Stomach (tissue), 9 donors: ENCODE data around the gene RUBCN. TPM values are rescaled to one million over a fixed set of nuclear protein-coding genes. Genes with fewer than 3 reads are reported as not detected.
"Not testable (repeated sequence)": the region's sequence is repeated elsewhere in the genome, so short reads cannot be mapped to it uniquely, and the experiment has no call there.

Source experiments
- DNase-seq, 2 donors: peaks; one replicate each; pipeline versions ENCODE4 v3.0.0 to v3.0.0-alpha.2; 2013 to 2019
- H3K27ac ChIP-seq, 5 donors: fragments of 200-600 bp in 4 of 5; sonication (generic) in 4 of 5; one replicate each; pipeline ENCODE4 v1.5.1; 2013 to 2019; ENCODE audit warnings: mild to moderate bottlenecking in 1 of 5, moderate library complexity in 1 of 5
- H3K27me3 ChIP-seq, 3 donors: fragments of 200-600 bp; sonication (generic); one replicate each; pipeline ENCODE4 v1.5.1; 2017 to 2019; ENCODE audit warnings: mixed run types in 1 of 3
- H3K36me3 ChIP-seq, 4 donors: fragments of 200-600 bp; sonication (generic); 1 replicate in 3 of 4; 2 replicates in 1 of 4; pipeline ENCODE4 v1.5.1; 2016 to 2019
- H3K4me1 ChIP-seq, 4 donors: fragments of 200-600 bp; sonication (generic); one replicate each; pipeline ENCODE4 v1.5.1; 2016 to 2019
- H3K4me3 ChIP-seq, 4 donors: fragments of 200-600 bp; sonication (generic) in 3 of 4; one replicate each; pipeline ENCODE4 v1.5.1; 2016 to 2019; ENCODE audit warnings: mild to moderate bottlenecking in 1 of 4
- H3K9me3 ChIP-seq, 4 donors: fragments of 200-600 bp; sonication (generic); one replicate each; pipeline ENCODE4 v1.5.1; 2016 to 2019
- EP300 ChIP-seq: sonication (generic); formaldehyde crosslinking; IDR thresholded peaks from one replicate; pipeline ENCODE4 v1.6.1; 2017; ENCODE audit warnings: antibody characterized with exemption
- POLR2A ChIP-seq, 4 donors: fragments of 450-650 bp; IDR thresholded peaks; one replicate each; pipeline ENCODE4 v1.6.1; 2016; ENCODE audit warnings: antibody characterized with exemption in 4 of 4, control low read depth in 2 of 4, mild to moderate bottlenecking in 1 of 4, moderate library complexity in 1 of 4
- POLR2AphosphoS5 ChIP-seq, 3 donors: sonication (generic); formaldehyde crosslinking; IDR thresholded peaks; one replicate each; pipeline ENCODE4 v1.6.1; 2016; ENCODE audit warnings: antibody characterized with exemption in 3 of 3
- WGBS, 5 donors: extraction: QIAGEN DNeasy Blood & Tissue Kit in 3 of 5; methylation state at CpG; one replicate each; pipeline versions ENCODE4 v1.1.5 to v1.1.7; 2013 to 2018; 5-methylcytosine and 5-hydroxymethylcytosine counted together
- intact Hi-C: fragments of 100-400 bp; cut with DNase I; formaldehyde crosslinking; loops from one replicate; pipeline ENCODE4 v1.15.1; 2023; ENCODE audit warnings: low total_unique reads
- polyA plus RNA-seq, 3 donors: library from polyadenylated mRNA; stranded (reverse); fragments of 200-250 nt; gene quantifications; one replicate each; pipeline ENCODE4 v1.2.3, GENCODE V29; 2013
- total RNA-seq, 5 donors: library from RNA; depleted of rRNA; stranded (reverse); fragments of >200 nt; gene quantifications; one replicate each; pipeline versions ENCODE4 v1.1.0 to v1.2.3, GENCODE V29; 2014 to 2016
- TF ChIP-seq, protein P1 (sequence below), 7 experiments: fragments of 450-650 bp in 4 of 7; fragments of 200-600 bp in 3 of 7; sonication (generic) in 3 of 7; IDR thresholded peaks; one replicate each; pipeline ENCODE4 v1.5.1; 2016 to 2019; ENCODE audit warnings: antibody characterized with exemption in 7 of 7, control low read depth in 2 of 7, mild to moderate bottlenecking in 1 of 7
- donor health status: healthy with polysubstance abuse.
- donor health status: Bipolar disorder and iron deficiency.
- donor health status: healthy.

Gene RUBCN
- total and polyA plus RNA-seq, 8 donors = 5.4 to 96.8 (median 31.1) TPM

DNA sequence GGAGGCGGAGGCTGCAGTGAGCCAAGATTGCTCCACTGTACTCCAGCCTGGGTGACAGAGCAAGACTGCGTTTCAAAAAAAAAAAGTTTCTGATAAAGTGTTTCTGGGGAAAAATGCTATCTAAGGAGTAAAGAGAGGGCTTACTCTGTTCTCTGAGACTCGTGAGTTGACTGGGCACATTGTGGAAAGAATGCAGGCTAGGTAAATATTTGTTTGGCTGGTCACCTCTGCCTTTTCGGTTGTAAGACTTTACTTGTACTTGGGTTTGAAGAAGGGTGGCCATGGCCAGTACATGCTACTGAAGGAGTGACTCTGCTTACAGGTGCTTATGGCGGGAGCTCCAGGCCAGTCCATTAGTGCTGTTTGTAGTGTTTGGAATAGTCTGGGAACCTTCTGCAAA lies 68.7 kb downstream of the RUBCN start:
- H3K4me3 ChIP-seq = no peak overlapping the region
- WGBS, 5 donors = 38 to 56% (median 45%) methylated on average over 5 of the region's 5 CpGs

DNA sequence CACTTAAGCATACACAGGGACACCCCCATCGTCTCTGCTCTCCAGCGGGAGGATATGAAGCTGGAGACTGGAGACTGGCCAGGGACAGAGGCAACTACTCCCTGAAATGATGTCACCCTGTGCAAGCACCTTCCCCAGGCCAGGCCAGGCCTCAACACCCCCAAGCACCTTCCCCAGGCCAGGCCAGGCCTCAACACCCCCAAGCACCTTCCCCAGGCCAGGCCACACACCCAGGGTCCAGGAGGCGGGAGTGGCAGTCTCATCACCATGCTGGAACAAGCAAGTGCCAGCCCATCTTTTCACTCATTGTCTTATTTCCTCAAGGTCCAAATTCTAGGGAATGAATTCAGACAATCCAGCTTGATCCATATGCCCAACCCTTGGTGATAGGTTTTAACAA lies 69.4 kb downstream of the RUBCN start:
- H3K4me3 ChIP-seq, DNase-seq, intact Hi-C loops, H3K27me3 ChIP-seq, H3K9me3 ChIP-seq: not testable (repeated sequence)
- H3K27ac ChIP-seq = peak overlapping the region in 1 of 5 donors; percentile 24
- 93 to 100% (median 95%) methylated on average over 1 of the region's 3 CpGs for WGBS, 5 donors
- peaks cover 0 to 16% (median 7%) of the 10 kb centered on the region in 4 donors for H3K4me1 ChIP-seq
- H3K36me3 ChIP-seq = peaks cover 0 to 17% (median 16%) of the 10 kb centered on the region in 4 donors

More for the DNA sequence above, 68.7 kb downstream of the RUBCN start:
- Histone ChIP-seq H3K36me3 (peaks cover 0 to 24% (median 23%) of the 10 kb centered on the region in 4 donors), H3K9me3 (no peaks in the 10 kb centered on the region), H3K27me3 (peaks cover 0 to 6% (median 0%) of the 10 kb centered on the region in 3 donors), H3K27ac (peak overlapping the region in 3 of 5 donors; percentile 2 to 24 (median 17)), H3K4me1 (peaks cover 0 to 16% (median 7%) of the 10 kb centered on the region in 4 donors)
- TF ChIP-seq EP300 (no peak), POLR2AphosphoS5 (IDR thresholded peaks at IDR 0.05) (no peak), POLR2A (IDR thresholded peaks at IDR 0.05) (no peak)
- TF ChIP-seq, protein P1, sequence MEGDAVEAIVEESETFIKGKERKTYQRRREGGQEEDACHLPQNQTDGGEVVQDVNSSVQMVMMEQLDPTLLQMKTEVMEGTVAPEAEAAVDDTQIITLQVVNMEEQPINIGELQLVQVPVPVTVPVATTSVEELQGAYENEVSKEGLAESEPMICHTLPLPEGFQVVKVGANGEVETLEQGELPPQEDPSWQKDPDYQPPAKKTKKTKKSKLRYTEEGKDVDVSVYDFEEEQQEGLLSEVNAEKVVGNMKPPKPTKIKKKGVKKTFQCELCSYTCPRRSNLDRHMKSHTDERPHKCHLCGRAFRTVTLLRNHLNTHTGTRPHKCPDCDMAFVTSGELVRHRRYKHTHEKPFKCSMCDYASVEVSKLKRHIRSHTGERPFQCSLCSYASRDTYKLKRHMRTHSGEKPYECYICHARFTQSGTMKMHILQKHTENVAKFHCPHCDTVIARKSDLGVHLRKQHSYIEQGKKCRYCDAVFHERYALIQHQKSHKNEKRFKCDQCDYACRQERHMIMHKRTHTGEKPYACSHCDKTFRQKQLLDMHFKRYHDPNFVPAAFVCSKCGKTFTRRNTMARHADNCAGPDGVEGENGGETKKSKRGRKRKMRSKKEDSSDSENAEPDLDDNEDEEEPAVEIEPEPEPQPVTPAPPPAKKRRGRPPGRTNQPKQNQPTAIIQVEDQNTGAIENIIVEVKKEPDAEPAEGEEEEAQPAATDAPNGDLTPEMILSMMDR (IDR thresholded peaks at IDR 0.05) = no peak
- intact Hi-C loops = no loop called here
- peak; percentile 24 to 28 for DNase-seq

DNA sequence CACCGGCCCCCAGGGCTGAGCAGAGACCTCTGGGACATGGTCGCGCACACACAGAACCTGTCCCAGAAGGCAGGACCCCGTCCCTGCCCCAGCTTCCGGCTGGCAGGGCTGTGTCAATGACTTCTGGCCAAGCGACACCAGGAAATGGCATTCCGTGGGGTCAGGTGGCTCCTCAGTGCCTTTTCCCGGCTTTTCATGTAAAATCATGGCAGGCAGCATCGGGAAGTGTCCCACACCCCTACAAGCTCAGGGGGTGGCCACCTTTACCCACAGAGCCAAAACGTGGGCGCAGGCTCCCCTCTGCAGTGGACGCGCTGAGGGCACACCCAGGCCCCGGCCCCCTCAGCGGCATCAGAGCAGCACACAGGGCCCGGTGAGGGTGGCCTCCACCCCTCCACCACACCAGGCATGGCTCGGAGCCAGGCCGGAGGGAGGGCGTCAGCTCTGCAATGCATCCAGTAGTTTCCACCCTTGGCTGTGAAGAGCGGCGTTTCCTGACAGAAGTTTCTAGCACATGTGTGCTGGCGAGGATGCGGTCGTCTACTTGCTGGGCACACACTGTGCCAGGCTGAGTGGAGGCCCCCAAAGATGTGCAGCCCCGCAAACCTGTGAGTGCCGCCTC lies 70.4 kb downstream of the RUBCN start:
- WGBS, 5 donors = 46 to 81% (median 78%) methylated on average over 3 to 21 of the region's 26 CpGs
- not testable (repeated sequence) for DNase-seq

DNA sequence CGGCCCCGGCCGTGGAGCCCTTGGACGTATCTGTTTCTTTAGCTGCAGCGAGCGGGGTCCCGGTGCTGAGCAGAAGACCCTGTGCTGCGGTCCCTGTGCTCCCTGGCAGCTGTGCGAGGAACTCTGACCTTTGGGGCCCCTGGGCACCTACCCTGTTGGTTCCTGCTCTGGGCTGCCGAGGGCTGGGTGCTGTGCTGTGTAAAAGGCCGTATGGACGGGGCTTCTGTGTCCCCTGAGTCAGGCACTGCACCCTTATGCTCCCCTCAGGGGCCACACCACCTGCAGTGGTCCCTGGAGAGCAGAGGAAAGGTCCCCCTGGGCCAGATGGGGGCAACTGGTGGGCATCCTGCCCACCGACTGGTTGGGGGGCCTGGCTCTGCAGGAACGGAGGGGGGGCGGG lies 71.2 kb downstream of the RUBCN start:
- intact Hi-C loops = not testable (repeated sequence)

More for the DNA sequence above, 70.4 kb downstream of the RUBCN start:
- H3K36me3 ChIP-seq, H3K27me3 ChIP-seq, H3K27ac ChIP-seq, H3K9me3 ChIP-seq, intact Hi-C loops, H3K4me3 ChIP-seq: not testable (repeated sequence)
- H3K4me1 ChIP-seq = peaks cover 0 to 16% (median 7%) of the 10 kb centered on the region in 4 donors

DNA sequence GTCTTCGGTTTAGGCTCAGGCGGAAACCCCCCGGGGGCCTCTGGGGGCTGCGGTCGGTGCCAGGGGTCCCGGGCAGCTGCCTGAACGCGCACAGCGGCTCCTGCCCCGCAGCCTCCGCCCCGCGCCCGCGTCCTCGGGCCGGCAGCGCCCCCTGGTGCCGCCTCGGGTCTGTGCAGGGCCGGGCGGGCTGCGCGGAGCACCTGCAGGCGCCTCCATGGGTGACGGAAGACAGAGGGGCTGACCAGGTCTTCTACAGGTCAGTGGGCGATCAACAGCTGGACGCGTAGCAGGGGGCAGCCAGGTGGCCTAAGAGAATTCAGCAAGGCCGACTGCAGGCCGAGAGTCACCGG lies 71.6 kb downstream of the RUBCN start:
- H3K9me3 ChIP-seq, H3K27me3 ChIP-seq, H3K36me3 ChIP-seq, intact Hi-C loops, DNase-seq, H3K27ac ChIP-seq: not testable (repeated sequence)
- Histone ChIP-seq H3K4me1 (peaks cover 0 to 16% (median 7%) of the 10 kb centered on the region in 4 donors), H3K4me3 (peak overlapping the region; percentile 40 to 46 (median 40))
- 0% methylated on average over 1 to 5 of the region's 32 CpGs; no CpG with 5 or more reads in 2 of the 5 donors for WGBS, 5 donors

More for the DNA sequence above, 71.2 kb downstream of the RUBCN start:
- not testable (repeated sequence) for H3K4me3 ChIP-seq, DNase-seq, H3K27me3 ChIP-seq, H3K36me3 ChIP-seq, H3K27ac ChIP-seq, H3K9me3 ChIP-seq
- WGBS, 5 donors = no CpG with 5 or more reads among the region's 15 CpGs
- H3K4me1 ChIP-seq = peaks cover 0 to 16% (median 7%) of the 10 kb centered on the region in 4 donors

DNA sequence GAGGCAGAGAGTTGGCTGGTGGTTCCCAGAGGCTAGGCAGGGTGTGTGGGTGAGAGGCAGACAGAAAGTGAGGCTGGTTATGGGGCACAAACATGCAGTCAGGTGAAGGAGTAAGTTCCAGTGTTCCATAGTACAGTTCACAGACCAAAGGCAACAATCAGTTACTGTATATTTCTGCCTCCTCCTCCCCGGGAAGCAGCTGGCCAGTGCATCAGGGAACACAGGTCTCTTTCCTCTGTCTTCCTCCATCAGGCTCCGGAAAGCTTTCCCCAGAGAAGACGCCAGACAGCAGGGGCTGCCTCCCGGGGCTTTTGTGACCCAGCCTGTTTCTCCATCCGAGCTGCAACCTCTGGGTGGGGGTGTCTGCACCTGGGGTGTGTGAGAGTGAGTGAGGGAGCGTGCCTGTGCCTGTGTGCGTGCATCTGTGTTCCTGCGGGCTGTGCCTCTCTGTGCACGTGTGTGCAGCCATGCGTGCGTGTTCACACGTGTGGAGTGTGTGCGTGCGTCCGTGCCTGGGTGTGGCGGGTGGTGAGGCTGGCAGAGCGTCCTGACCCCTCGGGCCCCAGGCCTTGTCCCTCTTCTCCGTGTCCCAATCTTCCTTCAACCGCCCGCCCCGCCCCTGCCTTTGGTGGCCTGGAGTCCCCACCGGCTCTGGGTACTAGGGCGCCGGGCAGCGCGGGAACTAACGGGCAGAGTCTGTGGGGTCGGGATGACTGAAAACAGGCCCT lies 72.1 kb downstream of the RUBCN start:
- H3K27ac ChIP-seq, DNase-seq, H3K9me3 ChIP-seq, intact Hi-C loops, H3K36me3 ChIP-seq, H3K27me3 ChIP-seq: not testable (repeated sequence)
- Histone ChIP-seq H3K4me3 (peak overlapping the region; percentile 40 to 46 (median 40)), H3K4me1 (peaks cover 0 to 16% (median 7%) of the 10 kb centered on the region in 4 donors)
- WGBS, 5 donors = 1 to 2% (median 1%) methylated on average over 11 to 26 of the region's 29 CpGs

DNA sequence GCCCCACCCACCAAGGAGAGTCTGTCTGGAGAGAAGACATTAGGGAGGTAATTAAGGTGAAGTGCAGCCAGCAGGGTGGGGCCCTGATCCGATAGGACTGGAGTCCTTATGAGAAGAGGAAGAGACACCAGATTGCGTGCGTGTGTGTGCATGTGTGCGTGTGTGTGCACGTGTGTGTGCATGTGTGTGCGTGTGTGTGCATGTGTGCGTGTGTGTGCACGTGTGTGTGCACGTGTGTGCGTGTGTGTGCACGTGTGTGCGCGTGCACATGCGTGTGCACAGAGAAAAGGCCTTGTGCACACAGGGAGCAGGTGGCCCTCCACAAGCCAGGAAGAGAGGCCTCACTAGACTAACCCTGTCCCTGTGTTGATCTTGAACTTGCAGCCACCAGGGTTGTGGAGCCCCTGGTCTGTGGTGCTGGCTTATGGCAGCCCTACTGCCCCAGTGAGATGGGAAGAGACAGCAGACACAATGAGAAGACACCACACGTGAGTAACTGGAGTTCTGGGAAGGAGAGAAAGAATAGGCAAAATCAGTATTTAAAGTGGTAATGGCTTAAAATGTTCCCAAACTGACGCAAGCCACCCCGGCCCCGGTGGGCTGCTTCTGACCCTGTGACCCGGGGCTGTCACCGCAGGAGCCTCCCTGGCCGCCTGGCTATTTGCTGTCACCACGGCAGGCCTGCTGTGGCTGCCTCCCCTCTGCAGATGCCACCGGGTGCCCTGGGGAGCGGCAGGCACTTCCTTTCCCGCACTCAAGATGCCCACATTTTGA lies 73.2 kb downstream of the RUBCN start:
- peaks cover 0 to 16% (median 7%) of the 10 kb centered on the region in 4 donors for H3K4me1 ChIP-seq
- H3K36me3 ChIP-seq, DNase-seq, intact Hi-C loops, H3K9me3 ChIP-seq, H3K27me3 ChIP-seq, H3K4me3 ChIP-seq, H3K27ac ChIP-seq: not testable (repeated sequence)
- 90 to 100% (median 93%) methylated on average over 1 to 21 of the region's 25 CpGs for WGBS, 5 donors

DNA sequence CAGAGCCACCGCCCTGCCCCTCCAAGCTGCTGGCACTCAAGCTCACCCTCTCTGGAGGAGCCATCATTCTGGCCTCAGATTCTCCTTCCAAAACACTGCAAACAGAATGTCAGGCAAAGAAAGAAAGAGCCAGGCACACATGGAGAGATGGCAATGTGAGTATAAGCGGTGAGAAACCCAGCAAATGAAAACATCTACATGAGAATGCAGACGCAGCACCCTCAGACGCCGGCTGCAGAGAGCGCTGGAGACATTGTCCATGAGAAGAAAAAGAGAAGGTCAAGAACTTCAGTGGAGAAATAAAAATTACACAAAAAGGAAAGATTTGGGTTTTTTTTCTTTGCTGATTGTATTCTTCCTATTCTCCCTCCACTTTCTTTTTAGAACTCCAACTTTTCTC lies 74.4 kb downstream of the RUBCN start:
- DNase-seq, H3K4me3 ChIP-seq, H3K4me1 ChIP-seq, intact Hi-C loops, H3K27ac ChIP-seq, H3K9me3 ChIP-seq, H3K27me3 ChIP-seq, H3K36me3 ChIP-seq: not testable (repeated sequence)
- 71 to 84% (median 81%) methylated on average over 6 of the region's 6 CpGs for WGBS, 5 donors

DNA sequence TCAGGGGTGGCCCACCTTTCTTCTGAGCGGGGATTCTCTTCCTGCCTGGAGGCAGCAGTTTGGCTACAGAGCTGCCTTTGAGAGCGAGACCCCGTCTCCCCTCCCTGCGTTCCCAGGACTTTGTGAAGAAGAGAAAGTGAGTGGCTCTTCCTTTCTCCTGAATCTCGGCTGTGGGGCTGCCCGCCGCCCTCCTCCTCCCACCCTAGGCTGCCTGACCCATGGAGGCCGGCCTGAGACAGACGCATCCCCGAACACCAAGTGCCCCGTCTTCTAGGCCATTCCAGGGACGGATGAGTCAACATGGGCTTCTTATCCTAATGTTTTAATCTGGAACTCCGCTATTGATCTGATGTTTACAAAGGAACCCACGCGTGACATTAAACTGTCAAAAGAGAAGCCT lies 74.8 kb downstream of the RUBCN start:
- H3K9me3 ChIP-seq, H3K4me3 ChIP-seq, H3K4me1 ChIP-seq, intact Hi-C loops, H3K36me3 ChIP-seq, DNase-seq, H3K27me3 ChIP-seq, H3K27ac ChIP-seq: not testable (repeated sequence)
- WGBS, 5 donors = 79 to 85% (median 82%) methylated on average over 13 to 15 of the region's 15 CpGs

DNA sequence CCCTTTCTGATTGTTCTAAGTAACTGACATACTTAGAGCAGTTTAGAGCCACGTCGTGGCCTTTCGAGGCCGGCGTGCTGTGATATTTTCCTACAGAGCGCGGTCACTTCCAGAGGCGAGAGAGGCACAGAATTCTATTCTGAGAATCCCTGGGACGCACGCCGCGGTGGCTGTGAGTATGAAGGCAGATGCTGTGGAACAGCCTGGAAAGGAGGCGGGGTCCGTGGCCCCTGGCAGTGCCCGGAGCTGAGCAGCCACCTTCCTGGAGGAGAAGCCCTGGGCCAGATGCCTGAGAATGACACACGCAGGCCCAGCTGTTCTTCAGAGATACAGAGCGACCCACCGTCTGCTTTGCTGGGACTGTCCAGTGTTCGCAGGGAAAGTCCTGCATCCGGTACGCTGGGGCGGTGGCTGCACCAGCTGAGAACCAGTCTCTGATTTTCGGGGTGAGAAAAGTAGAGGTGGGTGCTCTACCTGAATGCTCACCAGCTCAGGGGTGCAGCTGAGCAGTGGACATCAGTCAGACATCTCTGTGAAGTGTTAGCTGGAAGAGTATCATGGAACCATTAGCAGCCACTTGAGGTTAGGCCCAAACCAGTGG lies 75.4 kb downstream of the RUBCN start:
- H3K4me3 ChIP-seq, H3K27ac ChIP-seq, H3K4me1 ChIP-seq, DNase-seq, H3K27me3 ChIP-seq, intact Hi-C loops, H3K9me3 ChIP-seq, H3K36me3 ChIP-seq: not testable (repeated sequence)
- WGBS, 5 donors = 86 to 92% (median 89%) methylated on average over 9 to 23 of the region's 23 CpGs
